H1 (cell line): ENCODE measurements around the gene NFIC. TPM values are rescaled to one million over a fixed set of nuclear protein-coding genes. Genes with fewer than 3 reads are reported as not detected.

Experiments used
- BACH1 ChIP-seq: IDR thresholded peaks from 2 replicates; pipeline ENCODE4 v1.6.1; 2012; ENCODE audit warnings: low read length, improper control_type of control experiment
- CBX8 ChIP-seq: fragments of 300-800, 300-1000 bp; sonication (generic); IDR thresholded peaks from 2 replicates; pipeline ENCODE4 v1.7.1; 2016; ENCODE audit warnings: low read depth, low read length, borderline replicate concordance
- CHD2 ChIP-seq: IDR thresholded peaks from 2 replicates; pipeline ENCODE4 v1.6.1; 2012; ENCODE audit warnings: low read length, improper control_type of control experiment
- CTBP2 ChIP-seq: IDR thresholded peaks from 2 replicates; pipeline ENCODE4 v1.7.0; 2011; ENCODE audit warnings: borderline replicate concordance, mild to moderate bottlenecking, moderate library complexity, mixed read lengths, low read length; ENCODE audit not compliant: insufficient read depth, insufficient read length
- HDAC2 ChIP-seq, 2 experiments: fragments of 300-600 bp in 1 of 2; sonication (generic) in 1 of 2; IDR thresholded peaks; 2 replicates each; pipeline ENCODE4 v1.6.1; 2011 to 2012; ENCODE audit warnings: low read depth in 2 of 2, low read length in 2 of 2, mild to moderate bottlenecking in 2 of 2, moderate library complexity in 2 of 2, borderline replicate concordance in 1 of 2, inconsistent platforms in 1 of 2
- POU5F1 ChIP-seq: IDR thresholded peaks from 2 replicates; pipeline ENCODE4 v1.6.1; 2011; ENCODE audit warnings: low read depth, mild to moderate bottlenecking, low read length, moderate library complexity
- RFX5 ChIP-seq: IDR thresholded peaks from 2 replicates; pipeline ENCODE4 v1.6.1; 2011; ENCODE audit warnings: low read depth, low read length, improper control_type of control experiment, borderline replicate concordance
- polyA plus RNA-seq, 7 experiments: library from polyadenylated mRNA; depleted of rRNA in 3 of 7; stranded (reverse) in 5 of 7; unstranded in 2 of 7; fragments of >200 nt in 5 of 7; fragments of 200-250 nt in 2 of 7; gene quantifications; 1 replicate in 5 of 7; 2 replicates in 1 of 7; 4 replicates in 1 of 7; pipeline versions ENCODE4 v1.2.1 to v1.2.3, GENCODE V29; 2011 to 2013; ENCODE audit warnings: missing spikeins in 2 of 7, mixed read lengths in 2 of 7
- total RNA-seq: library from RNA; stranded (reverse); fragmentation: NEBNext Ultra II Directional; extraction: Animal tissue kit (Norgen Biotek cat#: 25700); gene quantifications from 2 replicates; pipeline ENCODE4 v1.2.1, GENCODE V29; 2021

NFIC gene
- total and polyA plus RNA-seq, 2 of the 8 experiments (the other 6 are each of a cell fraction or from before 2014, with no cell fraction given), result 0.56 to 3.2 TPM

- TF ChIP-seq CTBP2 (no peak), POU5F1 (no peak), CBX8 (no peak), RFX5 (no peak), BACH1 (peak; percentile 36; the same call in 1 of the 2 replicates), CHD2 (no peak), HDAC2 (IDR thresholded peaks at IDR 0.05; ENCODE audit: borderline replicate concordance in 1 of 2, low read depth in 2 of 2, low read length in 2 of 2) (no peak)
Observed at GRCh38 chr19:3359015-3359918, 7.1 kb upstream of the NFIC start (continued).
